ENCODE data around the gene GRIP1.

GRCh38 chr12:66638666-66639065 is 40.2 kb downstream of the GRIP1 start:
- TF ChIP-seq CTCF (IDR thresholded peaks at IDR 0.05) (no peak), ZNF121 (CRISPR knock-in tag; IDR thresholded peaks at IDR 0.05) (no peak), MAX (CRISPR knock-in tag; IDR thresholded peaks at IDR 0.05) (no peak)

Data from WTC11 (cell line).